ENCODE results near the gene TPSAB1.

TPSAB1 gene

DNA sequence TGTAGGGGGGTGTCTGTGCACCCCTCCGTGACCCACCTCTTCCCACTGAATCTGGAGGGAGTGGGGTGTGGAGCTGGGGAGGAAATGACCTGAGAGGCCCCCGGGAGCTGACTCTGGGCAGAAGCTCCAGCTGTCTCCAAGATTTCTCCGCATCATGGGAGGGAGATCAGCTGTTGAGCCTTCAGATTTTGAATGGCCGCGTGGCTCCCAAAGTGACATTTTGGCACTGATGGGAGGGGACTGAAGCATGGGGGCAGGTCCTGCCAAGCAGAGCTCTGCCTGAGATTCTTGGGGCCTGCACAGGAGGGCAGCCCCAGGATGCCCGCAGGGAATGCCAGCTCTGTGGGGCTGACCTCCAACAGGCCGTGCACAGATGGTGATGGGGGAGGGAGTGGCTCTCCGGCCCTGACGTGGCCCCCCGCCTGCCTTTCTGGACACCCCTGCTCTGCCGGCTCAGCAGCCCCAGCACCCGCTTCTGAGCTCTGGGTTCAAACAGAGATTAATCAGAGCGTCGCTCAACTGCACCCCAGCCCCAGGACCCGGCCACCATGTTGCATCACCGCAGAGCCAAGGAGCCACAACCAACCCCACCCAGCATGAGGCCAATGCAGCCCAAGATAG lies 43.6 kb downstream of the TPSAB1 start:
- DNase-seq (ENCODE audit: low read depth, low spot score) = no peak

DNA sequence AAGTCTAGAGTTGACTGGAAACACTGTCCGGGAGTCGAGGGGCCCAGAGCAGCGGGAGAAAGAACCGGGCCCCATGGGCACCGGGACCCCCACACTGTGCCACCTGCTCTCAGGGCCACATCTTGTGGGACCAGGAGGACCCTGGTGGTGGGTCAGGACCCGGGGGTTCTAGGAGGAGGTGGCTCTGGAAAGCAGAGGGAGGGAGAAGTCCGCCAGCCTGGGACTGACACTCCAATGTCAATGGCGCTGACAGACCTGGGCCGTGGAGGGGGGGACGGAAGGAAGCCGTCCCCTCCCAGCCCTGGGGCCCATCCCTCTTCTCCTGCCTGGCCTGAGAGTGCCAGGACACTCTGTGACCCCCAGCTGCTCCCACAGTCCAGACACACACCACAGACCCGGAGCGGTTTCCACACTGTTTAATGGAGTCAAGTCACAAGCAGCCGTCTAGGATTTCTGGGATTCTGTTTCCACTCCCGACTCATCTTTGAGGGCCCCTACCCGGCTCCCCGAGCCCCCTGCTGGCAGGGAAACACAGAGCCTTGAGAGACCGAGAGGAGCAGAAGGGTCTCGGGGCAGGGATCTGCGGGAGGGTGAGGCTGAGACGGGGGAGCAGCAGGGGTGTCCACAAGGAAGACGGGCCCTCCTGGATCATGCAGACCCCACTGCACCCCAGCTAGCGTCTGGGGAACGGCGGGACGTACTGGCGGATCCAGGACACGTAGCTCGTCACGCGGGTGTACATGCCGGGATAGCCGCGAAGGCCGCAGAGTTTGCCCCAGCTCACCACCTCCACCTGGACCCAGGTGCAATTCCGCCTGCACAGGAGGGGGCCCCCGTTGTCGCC lies 45.4 kb downstream of the TPSAB1 start:
- no peak for DNase-seq (ENCODE audit: low read depth, low spot score)

DNA sequence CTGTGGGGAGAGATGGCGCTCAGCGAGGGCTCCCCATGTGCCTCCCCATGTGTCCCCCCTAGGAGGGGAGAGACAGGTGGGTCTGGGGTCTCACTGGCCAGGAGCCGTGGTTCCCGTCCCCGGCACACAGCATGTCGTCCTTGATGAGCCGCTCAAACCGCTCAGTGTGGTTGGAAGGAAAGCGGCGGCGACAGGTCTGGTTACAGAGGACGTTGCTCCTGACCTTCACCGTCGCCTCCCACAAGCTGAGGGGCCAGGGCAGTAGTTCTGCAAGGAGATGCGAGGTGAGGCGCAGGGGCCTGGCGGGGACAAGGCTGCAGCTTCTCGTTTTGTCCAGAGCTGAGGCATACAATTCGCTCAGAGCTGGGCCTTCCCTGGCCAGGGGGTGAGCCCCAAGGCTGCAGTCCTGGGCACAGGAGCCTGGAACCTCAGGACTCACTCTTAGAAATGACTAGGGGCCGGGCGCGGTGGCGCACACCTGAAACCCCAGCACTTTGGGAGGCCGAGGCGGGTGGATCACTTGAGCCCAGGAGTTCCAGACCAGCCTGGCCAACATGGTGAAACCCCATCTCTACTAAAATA lies 46.1 kb downstream of the TPSAB1 start:
- DNase-seq (ENCODE audit: low read depth, low spot score) = no peak

DNA sequence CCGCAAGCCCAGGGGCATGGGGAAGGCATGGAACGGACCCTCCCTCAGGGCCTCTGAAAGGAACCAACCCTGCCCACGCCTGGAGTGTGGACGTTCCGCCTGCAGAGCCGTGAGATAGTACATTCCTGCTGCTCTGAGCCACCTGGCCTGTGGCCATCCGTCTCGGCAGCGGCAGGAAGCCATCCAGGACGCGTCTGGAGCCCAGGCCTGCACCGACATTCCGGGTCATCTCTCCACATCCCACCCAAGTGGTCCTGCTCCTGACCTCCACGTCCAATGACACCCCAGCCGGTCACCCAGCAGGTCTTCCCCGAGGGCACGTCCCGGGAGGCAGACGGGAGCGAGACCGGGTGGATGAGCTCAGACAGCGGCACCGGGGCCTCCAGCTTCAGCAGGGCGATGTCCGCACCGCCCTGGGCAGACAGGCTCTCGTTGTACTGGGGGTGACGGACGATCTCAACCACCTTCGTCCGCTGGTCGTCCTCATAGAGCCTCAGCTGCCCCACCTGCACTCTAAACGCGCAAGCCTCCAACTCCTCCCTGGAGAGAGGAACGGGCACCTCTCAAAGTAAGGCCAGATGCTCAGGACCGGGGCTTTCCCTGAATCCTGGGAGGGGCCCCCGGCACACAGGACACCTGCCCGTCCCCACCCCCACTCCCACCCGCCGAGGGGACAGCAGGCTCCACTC lies 47.6 kb downstream of the TPSAB1 start:
- no peak for DNase-seq (ENCODE audit: low read depth, low spot score)

DNA sequence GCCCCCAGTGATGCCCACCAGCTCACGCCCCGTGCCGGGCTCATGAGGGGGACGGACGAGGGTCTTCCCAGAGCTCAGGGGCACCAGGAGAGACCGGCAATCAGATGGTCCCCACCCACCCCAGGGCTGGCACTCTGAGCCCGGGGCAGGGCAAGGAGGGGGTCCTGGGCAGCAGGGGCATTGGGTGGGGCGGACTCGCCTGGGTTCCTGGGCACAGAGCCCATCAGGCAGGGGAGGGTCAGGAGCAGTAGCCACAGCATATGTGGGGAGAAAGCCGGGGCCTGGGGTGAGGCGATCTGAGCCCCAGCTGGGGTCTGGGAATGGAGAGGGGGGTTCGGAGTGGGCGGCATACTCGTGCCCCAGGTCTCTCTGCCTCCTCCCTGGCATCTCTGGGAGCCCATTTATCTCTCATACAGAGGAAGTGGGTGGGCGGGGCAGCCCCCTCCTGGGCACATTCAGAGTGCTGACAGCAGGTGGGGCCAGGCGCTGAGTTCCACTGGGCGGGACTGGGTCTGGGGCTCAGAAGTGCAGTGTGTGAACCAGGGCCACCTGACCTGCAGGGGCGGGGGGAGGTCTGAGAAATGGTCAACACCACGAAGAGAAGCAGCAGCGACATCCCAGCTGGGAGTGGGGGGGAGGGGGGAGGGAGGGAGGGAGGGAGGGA lies 48.4 kb downstream of the TPSAB1 start:
- no peak for DNase-seq (ENCODE audit: low read depth, low spot score)

DNA sequence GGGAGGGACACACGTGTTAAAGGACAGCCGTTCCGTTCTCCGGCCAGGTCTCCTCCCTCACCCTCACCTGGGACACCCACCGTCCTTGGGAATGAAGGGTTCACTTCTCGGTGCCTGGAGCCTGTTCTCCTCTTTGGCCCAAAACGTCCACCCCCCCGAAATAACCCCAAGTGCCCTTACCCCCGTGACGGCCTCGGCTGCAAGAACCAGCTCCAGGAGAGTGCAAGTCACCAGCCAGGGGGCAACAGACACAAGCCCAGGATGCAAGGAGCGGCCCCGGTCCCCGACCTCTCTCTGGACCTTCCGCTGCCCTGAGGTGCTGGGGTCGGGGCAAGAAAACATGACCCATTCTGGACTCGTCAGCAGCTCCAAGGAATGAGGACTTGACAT lies 49.0 kb downstream of the TPSAB1 start:
- no peak for DNase-seq (ENCODE audit: low read depth, low spot score)

DNA sequence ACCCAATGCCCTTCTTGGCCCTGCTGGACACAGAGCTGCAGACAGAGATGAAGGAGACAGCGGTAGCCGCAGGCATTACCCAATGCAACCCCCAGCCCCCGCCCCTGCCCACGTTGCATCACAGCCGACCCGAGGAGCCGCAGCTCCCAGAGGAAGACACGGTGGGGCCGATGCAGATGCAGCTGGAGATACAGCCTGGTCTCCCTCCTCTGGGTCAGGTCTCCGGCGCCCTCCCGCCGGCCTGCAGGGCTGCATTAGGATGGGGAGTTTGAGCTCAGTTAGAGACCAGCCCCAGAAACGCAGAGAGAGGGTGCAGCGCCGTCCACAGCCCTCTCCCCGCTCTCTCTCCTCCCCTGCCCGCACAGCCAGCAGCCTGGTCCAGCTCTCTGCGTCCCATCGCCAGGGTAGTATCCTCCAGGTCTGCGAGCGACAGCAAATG lies 49.6 kb downstream of the TPSAB1 start:
- DNase-seq (ENCODE audit: low read depth, low spot score) = no peak

DNA sequence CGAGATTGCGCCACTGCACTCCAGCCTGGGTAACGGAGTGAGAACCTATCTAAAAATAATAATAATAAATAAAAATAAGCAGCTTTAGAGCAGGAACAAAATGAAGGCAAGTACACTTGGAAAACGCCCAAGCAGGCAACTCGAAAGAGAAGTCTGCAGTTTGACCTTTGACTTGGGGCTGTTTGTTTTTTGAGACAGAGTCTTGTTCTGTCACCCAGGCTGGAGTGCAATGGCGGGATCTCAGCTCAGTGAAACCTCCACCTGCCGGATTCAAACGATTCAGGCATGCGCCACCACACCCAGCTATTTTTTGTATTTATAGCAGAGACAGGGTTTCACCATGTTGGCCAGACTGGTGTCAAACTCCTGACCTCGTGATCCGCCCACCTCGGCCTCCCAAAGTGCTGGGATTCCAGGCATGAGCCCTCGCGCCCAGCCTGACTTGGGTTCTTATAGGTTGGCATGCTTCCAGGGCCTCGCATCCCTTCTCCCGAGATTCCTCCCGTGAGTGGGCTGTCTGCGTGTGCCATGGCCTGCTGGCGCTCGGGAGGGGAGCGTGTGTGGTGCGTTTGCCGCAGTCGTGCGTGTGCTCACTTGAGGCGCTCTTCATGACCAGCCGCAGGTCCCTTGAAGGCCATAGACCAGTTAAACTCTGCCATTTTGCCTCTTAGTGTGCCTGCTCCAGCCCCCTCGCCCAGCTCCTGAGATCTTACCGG lies 50.5 kb downstream of the TPSAB1 start:
- DNase-seq (ENCODE audit: low read depth, low spot score) = no peak

DNA sequence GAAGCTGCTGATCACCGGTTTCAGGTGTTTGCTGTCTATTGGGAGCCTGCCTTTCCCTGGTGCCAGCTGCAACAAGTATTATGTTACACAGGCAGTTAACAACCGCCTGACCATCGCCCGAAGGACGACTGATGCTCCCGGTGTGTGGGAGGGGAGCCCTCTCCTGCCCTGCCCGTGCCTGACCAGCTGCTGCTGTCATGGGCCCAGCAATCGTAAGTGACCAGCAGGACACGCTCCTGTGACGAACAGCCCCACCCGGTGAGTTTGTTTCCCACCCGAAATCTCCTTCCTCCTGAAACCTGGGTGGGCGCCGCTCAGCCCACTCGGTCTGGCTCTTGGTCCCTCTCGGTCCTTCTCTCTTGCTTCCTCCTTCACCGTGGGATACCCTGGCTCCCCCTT lies 51.1 kb downstream of the TPSAB1 start:
- DNase-seq (ENCODE audit: low read depth, low spot score) = no peak

Data from iPS DF 19.7 (cell line).